ENCODE measurements around the gene ATP5MK. TPM values are rescaled to one million over a fixed set of nuclear protein-coding genes. Genes with fewer than 3 reads are reported as not detected.
A peak's percentile ranks its signal among the peaks of the same experiment; 100 is the strongest.
"Not testable (repeated sequence)": the region's sequence is repeated elsewhere in the genome, so short reads cannot be mapped to it uniquely, and the experiment has no call there.

The ATP5MK gene
- total RNA-seq, 1 donor from 2014 or later: 121 TPM

DNA sequence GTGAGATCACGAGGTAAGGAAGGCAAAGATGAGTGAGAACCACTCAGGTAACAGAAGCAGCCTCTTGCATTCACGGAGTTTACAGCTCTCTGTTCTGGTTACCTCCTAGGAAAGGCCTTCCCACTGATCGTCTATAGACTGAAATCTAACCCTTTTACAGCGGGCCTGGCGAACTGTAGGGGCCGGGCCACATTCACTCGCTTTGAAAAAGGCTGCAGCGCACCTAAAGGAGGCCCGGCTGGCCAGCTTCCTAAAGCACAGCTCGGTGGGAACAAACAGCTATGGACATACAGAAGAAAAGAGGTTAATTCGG lies 565 bp downstream of the ATP5MK start:
- no peak for DNase-seq

- no peak for DNase-seq
Measured at GRCh38 chr10:103394180-103394579, 2.1 kb downstream of the ATP5MK start.

DNA sequence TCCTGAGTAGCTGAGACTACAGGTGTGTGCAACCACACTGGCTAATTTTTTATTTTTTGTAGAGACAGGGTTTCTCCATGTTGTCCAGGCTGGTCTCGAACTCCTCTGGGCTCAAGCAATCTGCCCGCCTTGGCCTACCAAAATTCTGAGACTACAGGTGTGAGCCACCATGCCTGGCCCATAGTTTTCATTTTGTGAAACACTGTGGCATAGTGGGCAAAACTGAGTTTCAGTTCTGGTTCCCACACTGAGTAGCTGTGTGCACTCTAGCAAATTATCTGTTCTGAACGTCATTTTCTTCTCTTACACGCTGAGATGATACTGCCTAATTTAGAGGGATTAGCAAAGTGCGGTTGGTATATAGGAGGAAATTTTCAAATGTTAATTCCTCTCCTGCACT lies 13.5 kb downstream of the ATP5MK start:
- no peak for DNase-seq

DNA sequence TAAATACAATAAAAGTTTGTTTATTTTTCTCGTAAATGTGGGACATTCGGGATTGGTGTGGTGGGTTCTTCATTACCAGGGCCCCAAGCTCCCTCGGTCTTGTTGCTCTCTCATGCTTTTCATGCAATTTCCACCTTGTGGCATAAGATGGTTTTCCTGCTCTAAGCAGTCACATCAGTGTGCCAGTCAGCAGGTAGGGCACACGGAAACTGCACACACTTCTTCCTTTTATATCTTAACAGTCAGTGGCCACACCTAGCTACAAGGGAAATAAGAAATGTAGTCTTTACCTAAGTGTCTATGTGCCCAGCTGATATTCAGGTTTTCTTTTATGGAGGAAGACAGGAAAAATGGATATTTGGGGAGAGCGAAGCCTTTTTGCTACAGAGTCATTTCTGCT lies 22.0 kb downstream of the ATP5MK start:
- DNase-seq: no peak

- DNase-seq: no peak
Measured at GRCh38 chr10:103373544-103373943, 22.7 kb downstream of the ATP5MK start.

DNA sequence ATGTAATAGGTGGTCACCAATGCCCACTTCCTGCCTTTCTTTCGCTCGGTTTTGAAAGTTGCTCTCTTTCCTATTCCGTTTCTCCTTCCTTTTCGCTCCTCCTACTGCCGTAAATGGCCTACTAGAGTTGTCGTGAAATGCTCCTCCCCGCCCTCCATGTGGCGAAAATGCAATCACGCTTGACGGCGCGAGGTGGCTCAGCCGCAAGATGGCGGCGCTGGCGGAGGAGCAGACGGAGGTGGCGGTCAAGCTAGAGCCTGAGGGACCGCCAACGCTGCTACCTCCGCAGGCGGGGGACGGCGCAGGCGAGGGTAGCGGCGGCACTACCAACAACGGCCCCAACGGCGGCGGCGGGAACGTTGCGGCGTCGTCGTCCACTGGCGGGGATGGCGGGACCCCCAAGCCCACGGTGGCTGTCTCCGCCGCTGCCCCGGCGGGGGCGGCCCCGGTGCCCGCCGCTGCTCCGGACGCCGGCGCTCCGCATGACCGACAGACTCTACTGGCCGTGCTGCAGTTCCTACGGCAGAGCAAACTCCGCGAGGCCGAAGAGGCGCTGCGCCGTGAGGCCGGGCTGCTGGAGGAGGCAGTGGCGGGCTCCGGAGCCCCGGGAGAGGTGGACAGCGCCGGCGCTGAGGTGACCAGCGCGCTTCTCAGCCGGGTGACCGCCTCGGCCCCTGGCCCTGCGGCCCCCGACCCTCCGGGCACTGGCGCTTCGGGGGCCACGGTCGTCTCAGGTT lies 28.3 kb downstream of the ATP5MK start, which contains the start of gene TAF5:
TSS of gene TAF5 (plus strand) at position 195 of the 737 bp plus-strand sequence. CDS start at position 209, 14 bp downstream.
- DNase-seq: peak; percentile 89

- no peak for DNase-seq
Measured at GRCh38 chr10:103367379-103367781, 28.9 kb downstream of the ATP5MK start.

DNA sequence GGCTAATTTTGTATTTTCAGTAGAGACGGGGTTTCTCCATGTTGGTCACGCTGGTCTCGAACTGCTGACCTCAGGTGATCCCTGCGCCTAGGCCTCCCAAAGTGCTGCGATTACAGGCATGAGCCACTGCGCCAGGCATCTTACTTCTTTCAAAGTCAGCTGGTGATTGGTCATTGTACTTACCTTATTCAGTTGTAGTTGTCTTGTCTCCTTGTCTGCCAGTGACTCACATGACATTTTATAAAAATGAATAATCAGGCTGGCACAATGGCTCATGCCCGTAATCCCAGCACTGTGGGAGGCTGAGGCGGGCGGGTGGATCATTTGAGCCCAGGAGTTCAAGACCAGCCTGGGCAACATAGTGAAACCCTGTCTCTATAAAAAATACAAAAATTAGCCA lies 35.5 kb downstream of the ATP5MK start:
- DNase-seq: not testable (repeated sequence)

DNA sequence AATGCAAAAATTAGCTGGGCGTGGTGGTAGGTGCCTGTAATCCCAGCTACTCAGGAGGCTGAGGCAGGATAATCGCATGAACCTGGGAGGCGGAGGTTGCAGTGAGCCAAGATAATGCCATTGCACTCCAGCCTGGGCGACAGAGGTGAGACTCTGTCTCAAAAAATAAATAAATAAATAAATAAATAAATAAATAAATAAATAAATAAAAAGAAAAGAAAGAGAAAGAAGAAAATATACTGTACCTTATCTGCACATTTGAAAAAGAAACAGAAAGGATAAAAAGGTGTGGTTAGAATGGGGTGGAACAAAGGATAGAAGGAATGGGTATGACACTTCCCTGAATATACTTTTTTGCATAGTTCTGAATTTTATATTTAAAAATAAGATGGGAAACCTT lies 36.8 kb downstream of the ATP5MK start:
- not testable (repeated sequence) for DNase-seq

DNA sequence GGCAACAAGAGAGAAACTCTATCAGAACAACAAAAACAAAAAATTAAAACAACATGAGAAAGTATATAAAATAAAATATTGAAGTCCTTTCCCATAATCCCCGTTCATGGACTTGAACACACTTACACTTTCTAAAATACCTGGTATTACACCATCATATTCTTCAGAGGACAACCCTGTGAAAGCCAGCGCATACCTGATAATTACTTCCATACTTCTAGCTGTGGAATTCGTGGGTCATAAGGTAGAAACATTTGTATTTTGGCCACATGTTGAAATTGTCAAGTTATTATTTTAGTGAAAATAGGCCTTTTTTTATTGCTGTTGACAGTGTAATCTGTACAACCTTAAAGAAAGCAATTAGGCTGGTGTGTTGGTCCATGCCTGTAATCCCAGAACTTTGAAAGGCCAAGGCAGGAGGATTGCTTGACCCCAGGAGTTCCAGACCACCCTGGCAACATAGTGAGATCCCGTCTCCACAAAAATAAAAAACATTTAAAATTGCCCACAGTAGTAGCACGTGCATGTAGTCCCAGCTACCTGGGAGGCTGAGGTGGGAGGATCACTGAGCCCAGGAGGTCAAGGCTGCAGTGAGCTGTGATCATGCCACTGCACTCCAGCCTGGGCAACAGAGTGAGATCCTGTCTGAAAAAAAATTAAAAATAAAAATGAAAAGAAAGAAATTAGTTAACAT lies 40.2 kb downstream of the ATP5MK start:
- DNase-seq: no peak

GRCh38 chr10:103354567-103354966 lies 41.7 kb downstream of the ATP5MK start:
- DNase-seq: not testable (repeated sequence)

- no peak for DNase-seq
Measured at GRCh38 chr10:103353281-103353680, 43.0 kb downstream of the ATP5MK start.

DNA sequence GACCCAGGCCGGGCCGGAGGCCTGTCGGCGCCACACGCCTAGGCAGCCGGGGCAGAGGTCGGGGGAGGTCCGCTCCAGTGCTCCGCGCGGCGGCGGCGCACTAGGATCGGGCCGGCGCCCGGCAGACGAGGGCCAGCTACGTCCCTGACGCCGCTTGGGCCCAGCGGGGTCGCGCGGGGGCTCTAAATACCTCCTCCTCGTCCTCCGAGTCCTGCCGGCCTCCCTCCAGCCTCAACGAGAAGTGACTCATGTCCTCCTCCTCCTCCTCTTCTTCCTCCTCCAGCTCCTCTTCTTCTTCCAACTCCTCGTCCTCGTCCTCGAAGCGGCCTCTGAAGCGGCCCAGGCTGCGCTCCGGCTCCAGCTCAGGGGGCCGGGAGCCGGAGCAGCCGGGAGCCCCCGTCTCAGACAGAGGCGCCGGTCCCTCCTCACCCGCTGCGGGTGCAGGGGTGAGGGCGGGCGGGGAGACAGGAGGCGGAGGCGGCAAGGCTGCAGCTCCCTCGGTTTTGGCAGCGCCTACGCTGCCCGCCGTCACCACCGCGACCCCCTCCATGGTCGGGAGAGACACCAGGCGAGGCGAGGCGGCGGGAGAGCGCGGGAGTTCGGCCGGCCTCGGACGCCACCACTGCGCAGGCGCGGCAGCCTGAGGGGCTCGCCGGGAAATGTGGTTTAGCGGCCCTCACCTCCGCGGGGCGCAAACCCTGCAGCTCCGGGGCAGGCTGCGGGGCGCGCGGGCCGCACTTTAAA lies 45.6 kb downstream of the ATP5MK start, which contains the start of gene PCGF6:
TSS of gene PCGF6 (minus strand) at position 624 of the 744 bp plus-strand sequence. CDS start at position 550, 74 bp downstream.
- peak; percentile 80 for DNase-seq

GRCh38 chr10:103350175-103350516 lies 46.1 kb downstream of the ATP5MK start:
- no peak for DNase-seq

Other genes starting within 250 kb of the ATP5MK start
- 96.7 TPM for gene NT5C2, start 203.2 kb downstream of the ATP5MK start, total RNA-seq
- gene RPEL1, start 150.6 kb downstream of the ATP5MK start, total RNA-seq: 0.16 TPM
- 177 TPM for gene INA, start 119.3 kb downstream of the ATP5MK start, total RNA-seq
- 12.5 TPM for gene PCGF6, start 45.3 kb downstream of the ATP5MK start, total RNA-seq
- 13.1 TPM for gene TAF5, start 28.5 kb downstream of the ATP5MK start, total RNA-seq
- 24.3 TPM for gene PDCD11, start 151 bp upstream of the ATP5MK start, total RNA-seq
- 3.1 TPM for gene CALHM2, start 55.9 kb upstream of the ATP5MK start, total RNA-seq
- gene CALHM1, start 62.4 kb upstream of the ATP5MK start, total RNA-seq: not detected
- not detected for gene CALHM3, start 82.8 kb upstream of the ATP5MK start, total RNA-seq
- 25.1 TPM for gene NEURL1, start 97.2 kb upstream of the ATP5MK start, total RNA-seq

Measured in occipital lobe (tissue), 2 donors.